Right lung (tissue), 5 donors: Measurements from ENCODE around the gene HGS. TPM values are rescaled to one million over a fixed set of nuclear protein-coding genes. Genes with fewer than 3 reads are reported as not detected.
"Not testable (repeated sequence)": the region's sequence is repeated elsewhere in the genome, so short reads cannot be mapped to it uniquely, and the experiment has no call there.

Experiments used
- DNase-seq, 2 donors: peaks; one replicate each; pipeline ENCODE4 v3.0.0-alpha.2; 2013
- polyA plus RNA-seq, 5 donors: library from polyadenylated mRNA; unstranded; fragments of 120-200 nt; gene quantifications; one replicate each; pipeline versions ENCODE4 v1.2.1 to v1.2.3, GENCODE V29; 2013; ENCODE audit warnings: inconsistent platforms in 1 of 5, low replicate concordance in 1 of 5; ENCODE audit not compliant: insufficient read length in 5 of 5, insufficient read depth in 1 of 5

HGS gene
- polyA plus RNA-seq, 5 donors: 76.4 to 92.3 (median 82.1) TPM

GRCh38 chr17:81738801-81739393, 55.1 kb downstream of the HGS start:
- DNase-seq: no peak

- not testable (repeated sequence) for DNase-seq
Observed at GRCh38 chr17:81739593-81739992, 55.8 kb downstream of the HGS start.

GRCh38 chr17:81740395-81740961, 56.7 kb downstream of the HGS start:
- no peak for DNase-seq

- no peak for DNase-seq
Observed at GRCh38 chr17:81741049-81741593, 57.3 kb downstream of the HGS start.

- DNase-seq: no peak
Observed at GRCh38 chr17:81741594-81742452, 58.0 kb downstream of the HGS start.

Other genes starting within 250 kb of the HGS start
- 1,000 to 10,000 TPM; 2,069 to 3,045 (median 2,504) TPM for gene ACTG1, start 171.2 kb upstream of the HGS start, polyA plus RNA-seq
- 1 to 10 TPM in 3 of 5 donors, under 1 TPM in 2; 0.76 to 2.7 (median 1.3) TPM for gene FSCN2, start 155.6 kb upstream of the HGS start, polyA plus RNA-seq
- 10 to 100 TPM; 16.7 to 37.6 (median 29.3) TPM for gene FAAP100, start 131.7 kb upstream of the HGS start, polyA plus RNA-seq
- 10 to 100 TPM; 42.5 to 62.6 (median 53.3) TPM for gene NPLOC4, start 46.9 kb upstream of the HGS start, polyA plus RNA-seq
- 1 to 10 TPM; 3.1 to 7.5 (median 3.7) TPM for gene TSPAN10, start 46.8 kb upstream of the HGS start, polyA plus RNA-seq
- gene PDE6G, start 27.5 kb upstream of the HGS start, polyA plus RNA-seq: 1 to 10 TPM; 4.1 to 9.0 (median 5.0) TPM
- 10 to 100 TPM in 4 of 5 donors, 1 to 10 TPM in 1; 8.8 to 18.2 (median 11.0) TPM for gene OXLD1, start 17.4 kb upstream of the HGS start, polyA plus RNA-seq
- 10 to 100 TPM; 13.8 to 19.4 (median 14.0) TPM for gene CCDC137, start 17.3 kb upstream of the HGS start, polyA plus RNA-seq
- gene ARL16, start 214 bp upstream of the HGS start, polyA plus RNA-seq: 10 to 100 TPM; 38.7 to 53.2 (median 45.5) TPM
- gene MRPL12, start 19.4 kb downstream of the HGS start, polyA plus RNA-seq: 10 to 100 TPM; 23.5 to 52.8 (median 28.3) TPM
- gene SLC25A10, start 28.3 kb downstream of the HGS start, polyA plus RNA-seq: 10 to 100 TPM in 1 of 5 donors, 1 to 10 TPM in 4; 5.4 to 12.7 (median 9.5) TPM
- gene GCGR, start 120.1 kb downstream of the HGS start, polyA plus RNA-seq: under 1 TPM in 4 of 5 donors, not detected in 1; 0.08 to 0.42 (median 0.20) TPM
- gene MCRIP1, start 149.3 kb downstream of the HGS start, polyA plus RNA-seq: 100 to 1,000 TPM in 1 of 5 donors, 10 to 100 TPM in 4; 53.6 to 144 (median 89.4) TPM
- 1 to 10 TPM in 1 of 5 donors, under 1 TPM in 4; 0.11 to 1.7 (median 0.15) TPM for gene PPP1R27, start 151.0 kb downstream of the HGS start, polyA plus RNA-seq
- 100 to 1,000 TPM; 405 to 645 (median 548) TPM for gene P4HB, start 176.5 kb downstream of the HGS start, polyA plus RNA-seq
- 100 to 1,000 TPM; 109 to 300 (median 150) TPM for gene ARHGDIA, start 187.3 kb downstream of the HGS start, polyA plus RNA-seq
- gene ALYREF, start 207.6 kb downstream of the HGS start, polyA plus RNA-seq: 100 to 1,000 TPM in 1 of 5 donors, 10 to 100 TPM in 4; 65.2 to 102 (median 69.9) TPM
- gene ANAPC11, start 207.7 kb downstream of the HGS start, polyA plus RNA-seq: 100 to 1,000 TPM in 1 of 5 donors, 10 to 100 TPM in 4; 58.1 to 139 (median 77.9) TPM
- 1 to 10 TPM in 4 of 5 donors, under 1 TPM in 1; 0.85 to 1.4 (median 1.3) TPM for gene NPB, start 218.2 kb downstream of the HGS start, polyA plus RNA-seq
- 10 to 100 TPM; 13.9 to 26.7 (median 15.7) TPM for gene PCYT2, start 227.4 kb downstream of the HGS start, polyA plus RNA-seq
- 10 to 100 TPM in 4 of 5 donors, 1 to 10 TPM in 1; 9.7 to 15.2 (median 12.9) TPM for gene SIRT7, start 234.2 kb downstream of the HGS start, polyA plus RNA-seq
- gene MAFG, start 243.7 kb downstream of the HGS start, polyA plus RNA-seq: 10 to 100 TPM in 2 of 5 donors, 1 to 10 TPM in 3; 7.1 to 13.4 (median 9.7) TPM